ENCODE data around the gene MRGPRD.

DNA sequence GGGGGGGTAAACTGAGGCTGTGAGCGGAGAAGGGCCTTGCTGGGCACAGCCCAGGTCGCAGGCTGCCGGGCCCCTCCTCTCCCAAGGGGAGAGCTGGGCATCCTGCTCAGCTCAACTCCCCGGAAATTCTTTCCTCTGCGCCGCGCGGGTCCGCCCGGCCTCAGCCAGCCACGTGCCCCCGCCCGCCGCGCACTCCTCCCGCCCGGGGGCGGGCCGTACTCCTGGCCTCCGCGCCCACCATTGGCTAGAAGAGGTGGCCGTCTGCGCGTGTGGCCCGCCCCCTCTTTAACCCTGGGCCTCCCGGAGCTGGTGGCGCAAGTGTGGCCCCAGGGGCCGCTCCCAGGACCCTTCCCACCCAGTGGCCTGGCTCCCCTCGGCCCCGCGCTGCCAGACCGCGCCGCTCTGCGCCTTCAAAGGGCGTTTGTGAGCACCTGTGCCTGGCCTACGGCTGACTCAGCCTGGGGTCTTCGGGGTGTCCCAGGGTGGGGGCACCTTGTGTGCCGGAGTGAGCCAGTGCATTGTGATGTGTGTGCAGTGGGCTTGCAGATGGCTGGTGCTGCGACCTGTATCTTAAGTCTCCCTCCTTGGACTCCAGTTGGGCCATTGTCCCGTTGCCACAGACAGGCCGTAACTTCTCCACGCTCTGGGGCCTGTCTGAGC is 30.3 kb upstream of the MRGPRD start:
- TF ChIP-seq CTCF (IDR thresholded peaks at IDR 0.05) (no peak), EZH2 (IDR thresholded peaks at IDR 0.05; ENCODE audit: borderline replicate concordance, insufficient read depth, low read depth, low read length, poor library complexity, severe bottlenecking) (no peak)
